HG03159 (cell line): Measurements from ENCODE around the gene MYO1E.
"Not testable (repeated sequence)": the region's sequence is repeated elsewhere in the genome, so short reads cannot be mapped to it uniquely, and the experiment has no call there.

Experiments used
- ATAC-seq: cut with Tn5 transposase; IDR thresholded peaks from one replicate; pipeline ENCODE4 v1.9.1; 2021; ENCODE audit warnings: mild to moderate bottlenecking, moderate library complexity; ENCODE audit not compliant: unreplicated experiment

Gene MYO1E

GRCh38 chr15:59352683-59353082 is 20.0 kb downstream of the MYO1E start:
- ATAC-seq: no peak

GRCh38 chr15:59352189-59352588 is 20.5 kb downstream of the MYO1E start:
- ATAC-seq: no peak

GRCh38 chr15:59350421-59350732 is 22.3 kb downstream of the MYO1E start:
- ATAC-seq: no peak

- no peak for ATAC-seq
Observed at GRCh38 chr15:59349680-59350420, 22.8 kb downstream of the MYO1E start.

GRCh38 chr15:59347915-59348314 is 24.8 kb downstream of the MYO1E start:
- ATAC-seq: no peak

- no peak for ATAC-seq
Observed at GRCh38 chr15:59346951-59347350, 25.7 kb downstream of the MYO1E start.

GRCh38 chr15:59345326-59345725 is 27.3 kb downstream of the MYO1E start:
- ATAC-seq: no peak

GRCh38 chr15:59344311-59344710 is 28.4 kb downstream of the MYO1E start:
- ATAC-seq: no peak

- no peak for ATAC-seq
Observed at GRCh38 chr15:59340325-59340724, 32.3 kb downstream of the MYO1E start.

- ATAC-seq: no peak
Observed at GRCh38 chr15:59339252-59339672, 33.4 kb downstream of the MYO1E start.

- ATAC-seq: no peak
Observed at GRCh38 chr15:59338414-59338813, 34.3 kb downstream of the MYO1E start.

- ATAC-seq: not testable (repeated sequence)
Observed at GRCh38 chr15:59336725-59337124, 35.9 kb downstream of the MYO1E start.

GRCh38 chr15:59335207-59335786 is 37.4 kb downstream of the MYO1E start:
- no peak for ATAC-seq

- no peak for ATAC-seq
Observed at GRCh38 chr15:59334076-59334415, 38.6 kb downstream of the MYO1E start.

- ATAC-seq: no peak
Observed at GRCh38 chr15:59333401-59334075, 39.1 kb downstream of the MYO1E start.

- ATAC-seq: no peak
Observed at GRCh38 chr15:59332009-59332408, 40.7 kb downstream of the MYO1E start.

GRCh38 chr15:59330649-59331048 is 42.0 kb downstream of the MYO1E start:
- ATAC-seq: no peak

- no peak for ATAC-seq
Observed at GRCh38 chr15:59329570-59330350, 42.9 kb downstream of the MYO1E start.

- ATAC-seq: no peak
Observed at GRCh38 chr15:59329091-59329490, 43.6 kb downstream of the MYO1E start.

GRCh38 chr15:59327942-59328341 is 44.7 kb downstream of the MYO1E start:
- ATAC-seq: peak; percentile 64

- no peak for ATAC-seq
Observed at GRCh38 chr15:59326856-59327255, 45.8 kb downstream of the MYO1E start.
